Thyroid gland (tissue), 4 donors: ENCODE data around the gene FRMPD2. TPM values are rescaled to one million over a fixed set of nuclear protein-coding genes. Genes with fewer than 3 reads are reported as not detected.

Source experiments
- DNase-seq, 2 donors: peaks; one replicate each; pipeline ENCODE4 v3.0.0-alpha.2; 2019
- H3K27ac ChIP-seq, 3 donors: fragments of 200-600 bp; sonication (generic); 1 replicate in 2 of 3; 2 replicates in 1 of 3; pipeline ENCODE4 v1.5.1; 2016 to 2019; ENCODE audit warnings: mild to moderate bottlenecking in 1 of 3, moderate library complexity in 1 of 3
- H3K27me3 ChIP-seq: fragments of 200-600 bp; sonication (generic); one replicate; pipeline ENCODE4 v1.5.1; 2019
- H3K36me3 ChIP-seq, 2 donors: fragments of 200-600 bp; sonication (generic); one replicate each; pipeline ENCODE4 v1.5.1; 2016 to 2019
- H3K4me1 ChIP-seq, 2 donors: fragments of 200-600 bp; sonication (generic); one replicate each; pipeline ENCODE4 v1.5.1; 2017 to 2019
- H3K4me3 ChIP-seq, 3 donors: fragments of 200-600 bp; sonication (generic); replicated peaks in 1 of 3; 1 replicate in 2 of 3; 2 replicates in 1 of 3; pipeline ENCODE4 v1.5.1; 2016; ENCODE audit warnings: mild to moderate bottlenecking in 1 of 3
- H3K9me3 ChIP-seq: fragments of 200-600 bp; sonication (generic); one replicate; pipeline ENCODE4 v1.5.1; 2017
- CTCF ChIP-seq, 6 experiments: fragments of 200-600 bp in 3 of 6; fragments of 450-650 bp in 3 of 6; sonication (generic) in 3 of 6; IDR thresholded peaks; one replicate each; pipeline ENCODE4 v1.5.1; 2016 to 2019; ENCODE audit warnings: antibody characterized with exemption in 6 of 6, mild to moderate bottlenecking in 2 of 6, inconsistent platforms in 1 of 6, moderate library complexity in 1 of 6
- POLR2A ChIP-seq, 2 donors: fragments of 450-650 bp; IDR thresholded peaks; one replicate each; pipeline ENCODE4 v1.6.1; 2017; ENCODE audit warnings: antibody characterized with exemption in 2 of 2, mild to moderate bottlenecking in 2 of 2, moderate library complexity in 1 of 2
- WGBS, 2 donors: methylation state at CpG; one replicate each; pipeline ENCODE4 v1.1.5; 2017; 5-methylcytosine and 5-hydroxymethylcytosine counted together
- intact Hi-C: fragments of 100-400 bp; cut with DNase I; formaldehyde crosslinking; loops from one replicate; pipeline ENCODE4 v1.15.1; 2023
- total RNA-seq, 4 donors: library from RNA; depleted of rRNA; stranded (reverse); fragments of >200 nt; gene quantifications; one replicate each; pipeline ENCODE4 v1.2.3, GENCODE V29; 2016

Gene FRMPD2
- total RNA-seq, 4 donors from 2014 or later = 0.50 to 4.4 (median 0.96) TPM

- Histone ChIP-seq H3K4me3 (no peak overlapping the region), H3K27ac (peak overlapping the region in 1 of 3 donors; percentile 30), H3K36me3 (no peaks in the 10 kb centered on the region), H3K9me3 (no peaks in the 10 kb centered on the region), H3K27me3 (no peaks in the 10 kb centered on the region), H3K4me1 (peaks cover 11 to 30% of the 10 kb centered on the region in 2 donors)
- WGBS, 2 donors = 49 to 50% methylated on average over 9 of the region's 9 CpGs
- TF ChIP-seq POLR2A (IDR thresholded peaks at IDR 0.05) (no peak), CTCF (IDR thresholded peaks at IDR 0.05) (no peak)
- intact Hi-C loops = no loop called here
- DNase-seq = peak; percentile 64 to 76
These were observed 20.4 kb downstream of the FRMPD2 start for GRCh38 chr10:48253970-48254657.

- no peak for DNase-seq
- WGBS, 2 donors = 77 to 89% methylated on average over 5 of the region's 5 CpGs
These were observed 22.2 kb downstream of the FRMPD2 start for GRCh38 chr10:48252354-48252650.

GRCh38 chr10:48251525-48252353 is 22.8 kb downstream of the FRMPD2 start:
- TF ChIP-seq POLR2A (IDR thresholded peaks at IDR 0.05) = no peak
- no peak for TF ChIP-seq CTCF (IDR thresholded peaks at IDR 0.05)
- Histone ChIP-seq H3K27ac (peak overlapping the region; percentile 9 to 60 (median 52)), H3K36me3 (no peaks in the 10 kb centered on the region), H3K4me3 (no peak overlapping the region), H3K27me3 (no peaks in the 10 kb centered on the region), H3K4me1 (peaks cover 11 to 38% of the 10 kb centered on the region in 2 donors), H3K9me3 (no peaks in the 10 kb centered on the region)
- DNase-seq = peak; percentile 67 to 74
- intact Hi-C loops = no loop called here
- 34 to 37% methylated on average over 12 to 13 of the region's 13 CpGs for WGBS, 2 donors

More at GRCh38 chr10:48252354-48252650, 22.2 kb downstream of the FRMPD2 start:
- H3K27ac ChIP-seq = peak overlapping the region in 1 of 3 donors; percentile 60
- H3K9me3 ChIP-seq = no peaks in the 10 kb centered on the region
- peaks cover 11 to 34% of the 10 kb centered on the region in 2 donors for H3K4me1 ChIP-seq
- H3K4me3 ChIP-seq = no peak overlapping the region
- intact Hi-C loops = no loop called here
- no peaks in the 10 kb centered on the region for H3K27me3 ChIP-seq
- no peak for TF ChIP-seq CTCF (IDR thresholded peaks at IDR 0.05)
- no peak for TF ChIP-seq POLR2A (IDR thresholded peaks at IDR 0.05)
- H3K36me3 ChIP-seq = no peaks in the 10 kb centered on the region

- intact Hi-C loops = no loop called here
- H3K27me3 ChIP-seq = no peaks in the 10 kb centered on the region
- TF ChIP-seq CTCF (IDR thresholded peaks at IDR 0.05) (no peak), POLR2A (IDR thresholded peaks at IDR 0.05) (no peak)
- peak overlapping the region; percentile 9 to 60 (median 29) for H3K27ac ChIP-seq
- H3K4me1 ChIP-seq = peaks cover 11 to 40% of the 10 kb centered on the region in 2 donors
- no peaks in the 10 kb centered on the region for H3K9me3 ChIP-seq
- DNase-seq = peak; percentile 64 to 79
- no peaks in the 10 kb centered on the region for H3K36me3 ChIP-seq
- no peak overlapping the region for H3K4me3 ChIP-seq
These were observed 23.4 kb downstream of the FRMPD2 start for GRCh38 chr10:48251152-48251524.
